Activated CD8-positive, alpha-beta T cell treated with anti-CD3 and anti-CD28 coated beads for 36 hours (primary cell): Measurements from ENCODE around the gene OSBPL7. TPM values are rescaled to one million over a fixed set of nuclear protein-coding genes. Genes with fewer than 3 reads are reported as not detected.

Experiments
- ATAC-seq: fragments of 200-7000 bp; cut with Tn5 transposase; one replicate; pipeline ENCODE4 v1.10.0; 2021; ENCODE audit warnings: mild to moderate bottlenecking, moderate library complexity
- CTCF ChIA-PET: fragments of 350-600 bp; sonication (Branson Sonifier 250); formaldehyde crosslinking; loops from one replicate; lab custom pipeline; 2021; ENCODE audit warnings: antibody characterized with exemption; lab: Charles Lee
- POLR2A ChIA-PET: fragments of 350-600 bp; sonication (Branson Sonifier 250); formaldehyde crosslinking; loops from one replicate; lab custom pipeline; 2021; ENCODE audit warnings: antibody characterized with exemption; lab: Charles Lee
- DNase-seq: peaks from one replicate; pipeline ENCODE4 v3.0.0-alpha.2; 2020
- H3K27ac Mint-ChIP-seq: one replicate; pipeline ENCODE4 v1.8.0; 2021; ENCODE audit warnings: mild to moderate bottlenecking, mixed read lengths
- H3K27me3 Mint-ChIP-seq: one replicate; pipeline ENCODE4 v1.8.0; 2021; ENCODE audit warnings: mixed read lengths
- H3K36me3 Mint-ChIP-seq: one replicate; pipeline ENCODE4 v1.8.0; 2021; ENCODE audit warnings: low read depth, mixed read lengths
- H3K4me1 Mint-ChIP-seq: one replicate; pipeline ENCODE4 v1.8.0; 2021; ENCODE audit warnings: low read depth, mixed read lengths
- H3K4me3 Mint-ChIP-seq: one replicate; pipeline ENCODE4 v1.8.0; 2021; ENCODE audit warnings: mild to moderate bottlenecking, moderate library complexity, mixed read lengths
- H3K9me3 Mint-ChIP-seq: one replicate; pipeline ENCODE4 v1.8.0; 2021; ENCODE audit warnings: mixed read lengths
- CTCF ChIP-seq: fragments of 200-600 bp; IDR thresholded peaks from one replicate; pipeline ENCODE4 v1.8.0; 2022; ENCODE audit warnings: antibody characterized with exemption, mild to moderate bottlenecking
- intact Hi-C: fragments of 100-400 bp; cut with micrococcal nuclease; formaldehyde crosslinking; loops from one replicate; pipeline ENCODE4 v1.10.0; 2022
- total RNA-seq, 2 experiments: library from RNA; stranded (reverse); gene quantifications; one replicate each; pipeline ENCODE4 v1.2.3, GENCODE V29; 2021

OSBPL7 gene
- total RNA-seq, 2 experiments from 2014 or later, result 18.0 to 19.8 TPM

- ATAC-seq (no peak), DNase-seq (no peak)
- peaks cover 16% of the 10 kb centered on the region for H3K4me1 Mint-ChIP-seq
- H3K27me3 Mint-ChIP-seq, result peaks cover 75% of the 10 kb centered on the region
- H3K9me3 Mint-ChIP-seq, result no peaks in the 10 kb centered on the region
- peak overlapping the region; percentile 32 for H3K4me3 Mint-ChIP-seq
- no peaks in the 10 kb centered on the region for H3K36me3 Mint-ChIP-seq
- TF ChIP-seq CTCF, result no peak
- intact Hi-C loops, result no loop called here
- no peak overlapping the region for H3K27ac Mint-ChIP-seq
- POLR2A ChIA-PET, result interaction anchor here (0.9 to 3.1 kb wide), 3 partner anchors 29 to 45 kb away, joined by 3 to 15 read pairs (median 3); no protein-coding TSS in a partner anchor
- CTCF ChIA-PET, result interaction anchor here (0.9 to 20.8 kb wide), 3 partner anchors 9 to 99 kb away, joined by 5 to 586 read pairs (median 39); partner anchors contain the start of genes SCRN2 and SP2
These were observed 28.7 kb upstream of the OSBPL7 start for GRCh38 chr17:47850373-47850691.

- H3K27ac Mint-ChIP-seq, result no peak overlapping the region
- DNase-seq (no peak), ATAC-seq (no peak)
- H3K4me1 Mint-ChIP-seq, result peaks cover 12% of the 10 kb centered on the region
- TF ChIP-seq CTCF, result no peak
- intact Hi-C loops, result no loop called here
- H3K27me3 Mint-ChIP-seq, result peaks cover 67% of the 10 kb centered on the region
- H3K36me3 Mint-ChIP-seq, result no peaks in the 10 kb centered on the region
- H3K4me3 Mint-ChIP-seq, result no peak overlapping the region
- H3K9me3 Mint-ChIP-seq, result no peaks in the 10 kb centered on the region
- ChIA-PET POLR2A (interaction anchor here (0.5 to 0.9 kb wide), 2 partner anchors 42 to 94 kb away, joined by 3 read pairs; no protein-coding TSS in a partner anchor), CTCF (interaction anchor here (0.7 to 20.8 kb wide), 11 partner anchors 8 to 170 kb away, joined by 3 to 586 read pairs (median 5); partner anchors contain the start of genes CDK5RAP3, PNPO and SP2)
These were observed 26.6 kb upstream of the OSBPL7 start for GRCh38 chr17:47848198-47848513.

- no peaks in the 10 kb centered on the region for H3K36me3 Mint-ChIP-seq
- H3K4me3 Mint-ChIP-seq, result no peak overlapping the region
- no peak overlapping the region for H3K27ac Mint-ChIP-seq
- DNase-seq (peak; percentile 54), ATAC-seq (peak; percentile 38)
- peak; percentile 41 for TF ChIP-seq CTCF
- ChIA-PET POLR2A (interaction anchor here (0.5 to 1.5 kb wide), 4 partner anchors 10 to 94 kb away, joined by 3 to 6 read pairs (median 3); no protein-coding TSS in a partner anchor), CTCF (interaction anchor here (0.7 to 20.8 kb wide), 15 partner anchors 9 to 171 kb away, joined by 3 to 586 read pairs (median 5); partner anchors contain the start of genes CDK5RAP3, MRPL10, PNPO and SP2)
- peaks cover 62% of the 10 kb centered on the region for H3K27me3 Mint-ChIP-seq
- peaks cover 16% of the 10 kb centered on the region for H3K4me1 Mint-ChIP-seq
- intact Hi-C loops, result no loop called here
- no peaks in the 10 kb centered on the region for H3K9me3 Mint-ChIP-seq
These were observed 26.0 kb upstream of the OSBPL7 start for GRCh38 chr17:47847341-47848197.

- H3K4me1 Mint-ChIP-seq, result peaks cover 14% of the 10 kb centered on the region
- ChIA-PET POLR2A (interaction anchor here (0.7 to 1.6 kb wide), 6 partner anchors 9 to 49 kb away, joined by 3 to 7 read pairs (median 4); partner anchors contain the start of genes LRRC46, MRPL10 and SP2), CTCF (interaction anchor here (0.8 to 20.8 kb wide), 15 partner anchors 10 to 148 kb away, joined by 3 to 586 read pairs (median 5); partner anchors contain the start of genes CDK5RAP3, MRPL10, PNPO and SP2)
- no peak for TF ChIP-seq CTCF
- ATAC-seq (no peak), DNase-seq (no peak)
- no peak overlapping the region for H3K27ac Mint-ChIP-seq
- H3K4me3 Mint-ChIP-seq, result no peak overlapping the region
- H3K9me3 Mint-ChIP-seq, result no peaks in the 10 kb centered on the region
- no peaks in the 10 kb centered on the region for H3K36me3 Mint-ChIP-seq
- peaks cover 55% of the 10 kb centered on the region for H3K27me3 Mint-ChIP-seq
- intact Hi-C loops, result no loop called here
These were observed 25.2 kb upstream of the OSBPL7 start for GRCh38 chr17:47846716-47847340.
